HL-60 (cell line): ENCODE results near the gene RHEBL1.

Experiments
- DNase-seq, 2 experiments: peaks; one replicate each; pipeline ENCODE4 v3.0.0-alpha.2; 2010 to 2020; ENCODE audit warnings: low read depth in 1 of 2, low spot score in 1 of 2
- H3K27ac ChIP-seq: fragments of 250-450 bp; sonication (Bioruptor Pico); replicated peaks from 2 replicates; pipeline ENCODE4 v1.5.1; 2020; ENCODE audit warnings: mild to moderate bottlenecking, moderate library complexity
- H3K27me3 ChIP-seq: fragments of 250-450 bp; sonication (Bioruptor Pico); 2 replicates; pipeline ENCODE4 v1.5.1; 2021; ENCODE audit warnings: mild to moderate bottlenecking, moderate library complexity; ENCODE audit not compliant: insufficient read depth, poor library complexity, severe bottlenecking
- H3K4me3 ChIP-seq: replicated peaks from 2 replicates; pipeline ENCODE4 v1.5.1; 2011; ENCODE audit warnings: mild to moderate bottlenecking, control low read depth, low read length; ENCODE audit not compliant: insufficient read depth
- GABPA ChIP-seq: IDR thresholded peaks from 2 replicates; pipeline ENCODE4 v1.6.1; 2012; ENCODE audit warnings: low read depth
- POLR2AphosphoS5 ChIP-seq: IDR thresholded peaks from 2 replicates; pipeline ENCODE4 v1.6.1; 2012; ENCODE audit warnings: low read depth
- SPI1 ChIP-seq: IDR thresholded peaks from 2 replicates; pipeline ENCODE4 v1.6.1; 2012; ENCODE audit warnings: low read depth, mild to moderate bottlenecking, borderline replicate concordance
- TF ChIP-seq, protein P1 (sequence below): IDR thresholded peaks from one replicate; pipeline ENCODE4 v1.5.1; 2011; ENCODE audit warnings: low read length, control low read depth, inconsistent platforms; ENCODE audit not compliant: insufficient read depth
- TF ChIP-seq, protein P2 (sequence below): IDR thresholded peaks from 2 replicates; pipeline ENCODE4 v1.6.1; 2012; ENCODE audit warnings: low read depth; ENCODE audit not compliant: insufficient replicate concordance

The RHEBL1 gene

DNA sequence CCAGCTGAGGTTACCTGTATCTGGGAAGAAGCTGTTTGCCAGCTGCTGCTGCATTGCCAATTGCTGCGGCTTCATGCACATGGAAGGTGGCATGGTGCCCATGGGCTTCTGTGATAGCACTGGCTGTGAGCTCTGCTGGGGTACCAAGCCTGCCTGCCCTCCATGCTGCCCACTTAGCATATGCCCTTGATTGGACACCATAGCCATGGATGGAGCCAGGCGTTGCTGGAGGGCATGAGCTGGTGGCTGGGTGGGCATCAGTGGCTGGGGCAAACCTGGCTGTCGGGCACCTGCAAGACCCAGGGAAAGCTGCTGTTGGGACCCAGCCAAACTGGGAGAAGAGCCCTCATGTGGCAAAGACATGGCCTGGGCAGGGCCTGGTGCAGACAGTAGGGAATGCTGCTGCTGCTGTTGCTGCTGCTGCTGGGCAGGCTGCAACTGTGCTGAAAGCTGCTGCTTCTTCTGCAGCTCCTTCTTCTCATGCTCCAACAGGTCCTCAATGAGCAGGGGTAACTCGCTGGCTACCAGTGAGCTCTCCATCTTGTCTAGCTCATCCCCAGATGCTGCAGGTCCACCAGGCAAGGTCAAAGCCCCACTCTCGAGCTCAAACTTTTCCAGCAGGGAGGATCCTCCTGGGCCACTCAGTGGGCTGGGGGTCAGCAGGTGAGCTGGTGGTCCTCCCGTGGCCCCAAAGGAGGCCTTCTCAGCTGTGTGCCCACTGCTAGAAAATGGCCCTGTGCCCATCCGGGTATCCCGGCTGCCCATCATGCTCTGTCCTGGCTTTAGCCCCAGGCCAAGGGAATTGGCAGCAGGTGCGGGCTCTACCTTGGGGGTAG lies 32.5 kb downstream of the RHEBL1 start:
- Histone ChIP-seq H3K27me3 (no peaks in the 10 kb centered on the region), H3K4me3 (no peak overlapping the region), H3K27ac (no peak overlapping the region)
- TF ChIP-seq, protein P1, sequence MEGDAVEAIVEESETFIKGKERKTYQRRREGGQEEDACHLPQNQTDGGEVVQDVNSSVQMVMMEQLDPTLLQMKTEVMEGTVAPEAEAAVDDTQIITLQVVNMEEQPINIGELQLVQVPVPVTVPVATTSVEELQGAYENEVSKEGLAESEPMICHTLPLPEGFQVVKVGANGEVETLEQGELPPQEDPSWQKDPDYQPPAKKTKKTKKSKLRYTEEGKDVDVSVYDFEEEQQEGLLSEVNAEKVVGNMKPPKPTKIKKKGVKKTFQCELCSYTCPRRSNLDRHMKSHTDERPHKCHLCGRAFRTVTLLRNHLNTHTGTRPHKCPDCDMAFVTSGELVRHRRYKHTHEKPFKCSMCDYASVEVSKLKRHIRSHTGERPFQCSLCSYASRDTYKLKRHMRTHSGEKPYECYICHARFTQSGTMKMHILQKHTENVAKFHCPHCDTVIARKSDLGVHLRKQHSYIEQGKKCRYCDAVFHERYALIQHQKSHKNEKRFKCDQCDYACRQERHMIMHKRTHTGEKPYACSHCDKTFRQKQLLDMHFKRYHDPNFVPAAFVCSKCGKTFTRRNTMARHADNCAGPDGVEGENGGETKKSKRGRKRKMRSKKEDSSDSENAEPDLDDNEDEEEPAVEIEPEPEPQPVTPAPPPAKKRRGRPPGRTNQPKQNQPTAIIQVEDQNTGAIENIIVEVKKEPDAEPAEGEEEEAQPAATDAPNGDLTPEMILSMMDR, result no peak
- peak; percentile 38; the same call in 1 of the 2 replicates for TF ChIP-seq POLR2AphosphoS5
- no peak for DNase-seq

DNA sequence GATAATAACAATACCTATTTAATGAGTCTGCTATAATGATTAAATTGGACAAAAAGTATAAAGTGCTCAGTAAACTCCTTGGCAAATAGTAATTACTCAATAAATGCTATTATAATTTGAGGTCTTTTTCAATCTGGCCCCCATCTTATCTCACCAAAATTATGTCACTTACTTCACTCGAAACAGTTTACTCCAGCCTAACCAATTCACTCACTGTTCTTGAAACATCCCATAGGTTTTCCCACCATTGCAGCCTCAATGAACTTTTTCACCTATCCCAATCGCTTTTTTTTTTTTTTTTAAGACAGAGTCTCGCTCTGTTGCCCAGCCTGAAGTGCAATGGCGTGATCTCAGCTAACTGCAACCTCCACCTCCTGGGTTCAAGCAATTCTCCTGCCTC lies 33.8 kb downstream of the RHEBL1 start:
- TF ChIP-seq, protein P1, result no peak
- no peak for TF ChIP-seq POLR2AphosphoS5
- no peak for TF ChIP-seq SPI1
- TF ChIP-seq, protein P2, sequence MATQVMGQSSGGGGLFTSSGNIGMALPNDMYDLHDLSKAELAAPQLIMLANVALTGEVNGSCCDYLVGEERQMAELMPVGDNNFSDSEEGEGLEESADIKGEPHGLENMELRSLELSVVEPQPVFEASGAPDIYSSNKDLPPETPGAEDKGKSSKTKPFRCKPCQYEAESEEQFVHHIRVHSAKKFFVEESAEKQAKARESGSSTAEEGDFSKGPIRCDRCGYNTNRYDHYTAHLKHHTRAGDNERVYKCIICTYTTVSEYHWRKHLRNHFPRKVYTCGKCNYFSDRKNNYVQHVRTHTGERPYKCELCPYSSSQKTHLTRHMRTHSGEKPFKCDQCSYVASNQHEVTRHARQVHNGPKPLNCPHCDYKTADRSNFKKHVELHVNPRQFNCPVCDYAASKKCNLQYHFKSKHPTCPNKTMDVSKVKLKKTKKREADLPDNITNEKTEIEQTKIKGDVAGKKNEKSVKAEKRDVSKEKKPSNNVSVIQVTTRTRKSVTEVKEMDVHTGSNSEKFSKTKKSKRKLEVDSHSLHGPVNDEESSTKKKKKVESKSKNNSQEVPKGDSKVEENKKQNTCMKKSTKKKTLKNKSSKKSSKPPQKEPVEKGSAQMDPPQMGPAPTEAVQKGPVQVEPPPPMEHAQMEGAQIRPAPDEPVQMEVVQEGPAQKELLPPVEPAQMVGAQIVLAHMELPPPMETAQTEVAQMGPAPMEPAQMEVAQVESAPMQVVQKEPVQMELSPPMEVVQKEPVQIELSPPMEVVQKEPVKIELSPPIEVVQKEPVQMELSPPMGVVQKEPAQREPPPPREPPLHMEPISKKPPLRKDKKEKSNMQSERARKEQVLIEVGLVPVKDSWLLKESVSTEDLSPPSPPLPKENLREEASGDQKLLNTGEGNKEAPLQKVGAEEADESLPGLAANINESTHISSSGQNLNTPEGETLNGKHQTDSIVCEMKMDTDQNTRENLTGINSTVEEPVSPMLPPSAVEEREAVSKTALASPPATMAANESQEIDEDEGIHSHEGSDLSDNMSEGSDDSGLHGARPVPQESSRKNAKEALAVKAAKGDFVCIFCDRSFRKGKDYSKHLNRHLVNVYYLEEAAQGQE, result no peak
- no peak for TF ChIP-seq GABPA
- Histone ChIP-seq H3K27me3 (no peaks in the 10 kb centered on the region), H3K27ac (no peak overlapping the region), H3K4me3 (no peak overlapping the region)
- DNase-seq, result no peak

DNA sequence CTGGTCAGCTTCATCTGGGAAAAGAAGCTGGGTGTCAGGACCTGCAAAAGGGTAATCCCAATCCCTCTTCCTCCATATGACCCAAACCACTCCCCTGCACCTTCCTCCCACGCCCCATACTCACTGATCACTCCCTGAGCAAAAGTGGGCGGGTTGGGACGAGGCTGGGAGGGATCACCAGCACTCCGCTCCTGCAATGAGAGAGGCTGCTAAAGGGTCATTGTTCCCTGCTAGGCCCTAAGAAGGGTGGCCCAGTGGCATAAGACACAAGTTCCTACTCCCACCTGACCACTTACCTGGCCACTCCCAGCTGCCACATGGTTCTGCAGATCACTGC lies 35.5 kb downstream of the RHEBL1 start:
- no peaks in the 10 kb centered on the region for H3K27me3 ChIP-seq
- DNase-seq, result no peak
- no peak overlapping the region for H3K27ac ChIP-seq
- no peak overlapping the region for H3K4me3 ChIP-seq
- TF ChIP-seq, protein P2, result no peak
- TF ChIP-seq GABPA, result no peak
- TF ChIP-seq POLR2AphosphoS5, result no peak; the same call in 1 of the 2 replicates
- no peak for TF ChIP-seq SPI1
- TF ChIP-seq, protein P1, result no peak
